Measurements from ENCODE around the gene GLB1L. TPM values are rescaled to one million over a fixed set of nuclear protein-coding genes. Genes with fewer than 3 reads are reported as not detected.
A peak's percentile ranks its signal among the peaks of the same experiment; 100 is the strongest.

GLB1L gene
- polyA plus RNA-seq, 1 of the 3 experiments (the other 2 are of a cell fraction) = 11.7 TPM

DNA sequence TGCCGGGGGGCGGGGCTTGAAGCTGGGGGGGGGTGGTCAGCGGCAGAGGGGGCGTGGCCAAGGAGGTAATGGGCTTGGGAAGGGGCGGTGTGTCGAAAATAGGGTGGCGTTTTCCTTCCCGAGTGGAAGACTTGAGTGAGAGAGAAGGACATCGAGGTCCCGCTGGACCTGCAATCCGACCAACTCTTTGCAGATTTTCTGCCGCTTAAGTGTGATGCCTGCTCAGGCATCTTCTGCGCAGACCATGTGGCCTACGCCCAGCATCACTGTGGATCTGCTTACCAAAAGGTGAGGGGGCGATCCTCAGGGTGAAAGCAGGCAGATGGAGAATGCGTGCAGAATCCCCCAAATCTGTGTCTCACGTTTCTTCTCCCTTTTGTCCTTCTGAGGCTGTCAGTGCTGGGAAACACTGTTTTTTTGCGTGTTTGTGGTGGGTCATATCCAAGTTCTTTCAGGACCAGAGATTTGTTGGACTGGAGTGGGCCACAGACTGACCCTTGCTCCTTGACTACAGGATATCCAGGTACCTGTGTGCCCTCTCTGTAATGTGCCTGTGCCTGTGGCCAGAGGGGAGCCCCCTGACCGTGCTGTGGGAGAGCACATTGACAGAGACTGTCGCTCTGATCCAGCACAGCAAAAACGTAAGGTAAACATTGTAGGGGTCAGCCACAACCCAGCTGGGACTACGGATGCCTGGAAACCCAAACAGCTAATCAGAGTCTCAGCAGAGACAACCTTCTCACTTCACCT lies 37.9 kb downstream of the GLB1L start:
- TF ChIP-seq MEF2A (IDR thresholded peaks at IDR 0.05; ENCODE audit: borderline replicate concordance, low read depth) (no peak), MXI1 (IDR thresholded peaks at IDR 0.05; ENCODE audit: low read depth, low read length) (peak; percentile 86), NRF1 (IDR thresholded peaks at IDR 0.05; ENCODE audit: low read depth, low read length) (peak; percentile 28; the same call in 1 of the 2 replicates), EP300 (IDR thresholded peaks at IDR 0.05; ENCODE audit: borderline replicate concordance in 1 of 2, low read depth in 1 of 2, low read length in 1 of 2) (no peak)
- TF ChIP-seq, protein P1, sequence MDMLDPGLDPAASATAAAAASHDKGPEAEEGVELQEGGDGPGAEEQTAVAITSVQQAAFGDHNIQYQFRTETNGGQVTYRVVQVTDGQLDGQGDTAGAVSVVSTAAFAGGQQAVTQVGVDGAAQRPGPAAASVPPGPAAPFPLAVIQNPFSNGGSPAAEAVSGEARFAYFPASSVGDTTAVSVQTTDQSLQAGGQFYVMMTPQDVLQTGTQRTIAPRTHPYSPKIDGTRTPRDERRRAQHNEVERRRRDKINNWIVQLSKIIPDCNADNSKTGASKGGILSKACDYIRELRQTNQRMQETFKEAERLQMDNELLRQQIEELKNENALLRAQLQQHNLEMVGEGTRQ (IDR thresholded peaks at IDR 0.05; ENCODE audit: borderline replicate concordance, low read depth, low read length) = no peak
- TF ChIP-seq, protein P2, sequence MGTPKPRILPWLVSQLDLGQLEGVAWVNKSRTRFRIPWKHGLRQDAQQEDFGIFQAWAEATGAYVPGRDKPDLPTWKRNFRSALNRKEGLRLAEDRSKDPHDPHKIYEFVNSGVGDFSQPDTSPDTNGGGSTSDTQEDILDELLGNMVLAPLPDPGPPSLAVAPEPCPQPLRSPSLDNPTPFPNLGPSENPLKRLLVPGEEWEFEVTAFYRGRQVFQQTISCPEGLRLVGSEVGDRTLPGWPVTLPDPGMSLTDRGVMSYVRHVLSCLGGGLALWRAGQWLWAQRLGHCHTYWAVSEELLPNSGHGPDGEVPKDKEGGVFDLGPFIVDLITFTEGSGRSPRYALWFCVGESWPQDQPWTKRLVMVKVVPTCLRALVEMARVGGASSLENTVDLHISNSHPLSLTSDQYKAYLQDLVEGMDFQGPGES (IDR thresholded peaks at IDR 0.05; ENCODE audit: low read depth, low read length) = no peak
- no peaks in the 10 kb centered on the region for H3K79me2 ChIP-seq (ENCODE audit: insufficient read depth)
- H2AFZ ChIP-seq (ENCODE audit: low read depth) = peak overlapping the region; percentile 17; the same call in 1 of the 2 replicates
- ChIA-PET CTCF (interaction anchor here (0.6 to 4.0 kb wide), 4 partner anchors 10 to 81 kb away, joined by 3 to 26 read pairs (median 12); partner anchors contain the start of genes ABCB6, CNPPD1 and SLC23A3), POLR2A (interaction anchor here (1.2 to 4.6 kb wide), 4 partner anchors 10 to 333 kb away, joined by 4 to 52 read pairs (median 8); partner anchors contain the start of genes ABCB6, GLB1L and STK16)
- DNase-seq = no peak
- peak overlapping the region; percentile 69 for H3K4me3 ChIP-seq (ENCODE audit: low read depth in 2 of 2, low read length in 1 of 2)
- peak overlapping the region; percentile 17; the same call in 1 of the 2 replicates for H3K9ac ChIP-seq
- H3K27ac ChIP-seq (ENCODE audit: low read depth in 2 of 2, low read length in 1 of 2) = peak overlapping the region; percentile 67 to 83; a peak in 3 of 4 replicates
- H3F3A ChIP-seq (replicated peaks; ENCODE audit: insufficient read depth) = peaks cover 15% of the 10 kb centered on the region
- 23% methylated on average over 19 of the region's 22 CpGs for WGBS (ENCODE audit: low lambda C conversion rate)
- H3K27me3 ChIP-seq (ENCODE audit: insufficient read depth) = no peaks in the 10 kb centered on the region
- H3K36me3 ChIP-seq (replicated peaks in 1 of 2; ENCODE audit: control insufficient read depth in 1 of 2, insufficient read depth in 2 of 2, low read length in 1 of 2) = peaks cover 9 to 26% of the 10 kb centered on the region in 2 experiments
- peak overlapping the region; percentile 86 for H3K4me2 ChIP-seq
- H3K9me2 ChIP-seq = no peaks in the 10 kb centered on the region
- no peaks in the 10 kb centered on the region for H3K9me3 ChIP-seq
- H4K20me1 ChIP-seq (ENCODE audit: insufficient read depth) = no peaks in the 10 kb centered on the region
- H3K4me1 ChIP-seq (ENCODE audit: control insufficient read depth in 1 of 2, insufficient read depth in 2 of 2, low read depth in 1 of 2, low read length in 1 of 2) = peaks cover 13 to 20% of the 10 kb centered on the region in 2 experiments; a peak in 3 of 4 replicates

DNA sequence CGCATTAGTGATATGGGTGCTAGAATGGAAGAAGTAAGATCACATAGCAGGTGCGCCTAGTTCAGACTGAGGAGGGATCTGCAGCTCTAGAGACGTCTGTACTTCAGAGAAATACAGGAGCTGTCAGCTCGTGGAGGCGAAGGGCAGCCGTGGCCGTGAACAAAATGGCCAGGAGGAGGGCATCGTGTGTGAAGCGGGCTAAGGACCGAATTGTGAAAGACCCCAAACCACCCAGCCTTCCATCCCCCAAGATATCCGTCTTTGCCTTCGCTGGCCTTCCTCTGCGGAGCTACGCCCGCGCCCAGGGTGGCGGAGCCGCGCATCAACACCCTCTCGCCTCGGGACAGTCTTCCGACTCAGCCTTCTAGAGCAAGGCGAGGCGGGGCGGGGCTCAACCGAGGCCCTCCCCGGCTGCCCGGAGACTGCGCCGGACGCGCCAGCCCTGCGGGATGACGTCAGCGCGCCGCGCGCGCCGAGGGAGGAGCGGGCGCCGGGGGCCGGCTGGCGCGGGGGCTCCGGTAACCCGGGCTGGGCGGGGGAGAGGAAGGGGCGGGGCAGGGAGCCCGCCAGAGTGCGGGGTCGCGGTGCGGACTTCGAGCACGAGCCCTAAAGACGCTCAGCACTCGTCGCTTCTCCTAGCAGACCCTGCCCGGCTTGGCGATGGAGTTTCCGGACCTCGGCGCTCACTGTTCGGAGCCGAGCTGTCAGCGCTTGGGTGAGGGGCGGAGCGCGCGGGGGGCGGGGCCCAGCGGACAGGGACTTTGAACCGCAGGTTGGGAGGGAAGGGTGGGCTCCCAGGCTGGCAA lies 38.7 kb downstream of the GLB1L start, which contains the start of gene ZFAND2B:
ZFAND2B (plus strand) TSS at position 455 of the 806 bp plus-strand sequence; CDS start at position 661, 206 bp downstream.
- peak within 1 kb of the TSS; percentile 67 to 93; a peak in 3 of 4 replicates for H3K27ac ChIP-seq (ENCODE audit: low read depth in 2 of 2, low read length in 1 of 2)
- H3K4me3 ChIP-seq (ENCODE audit: low read depth in 2 of 2, low read length in 1 of 2) = peak within 1 kb of the TSS; percentile 69
- peak within 1 kb of the TSS; percentile 50; the same call in 1 of the 2 replicates for H3K9ac ChIP-seq
- H3K9me2 ChIP-seq = no peaks in the 10 kb centered on the region
- H3F3A ChIP-seq (replicated peaks; ENCODE audit: insufficient read depth) = peaks cover 15% of the 10 kb centered on the region
- H3K4me2 ChIP-seq = peak within 1 kb of the TSS; percentile 86
- H2AFZ ChIP-seq (ENCODE audit: low read depth) = peak within 1 kb of the TSS; percentile 59
- peak; percentile 99 for DNase-seq
- POLR2A ChIA-PET = interaction anchor here (0.6 to 4.6 kb wide), 9 partner anchors 11 to 423 kb away, joined by 3 to 52 read pairs (median 4); partner anchors contain the start of genes ABCB6, CNPPD1, GLB1L and STK16
- H3K4me1 ChIP-seq (ENCODE audit: control insufficient read depth in 1 of 2, insufficient read depth in 2 of 2, low read depth in 1 of 2, low read length in 1 of 2) = peaks cover 13 to 20% of the 10 kb centered on the region in 2 experiments; a peak in 3 of 4 replicates
- H3K27me3 ChIP-seq (ENCODE audit: insufficient read depth) = no peaks in the 10 kb centered on the region
- CTCF ChIA-PET = interaction anchor here (0.6 to 4.0 kb wide), 7 partner anchors 11 to 182 kb away, joined by 3 to 26 read pairs (median 5); partner anchors contain the start of genes ABCB6, CNPPD1 and SLC23A3
- no peaks in the 10 kb centered on the region for H3K79me2 ChIP-seq (ENCODE audit: insufficient read depth)
- H4K20me1 ChIP-seq (ENCODE audit: insufficient read depth) = no peaks in the 10 kb centered on the region
- 3% methylated on average over 15 of the region's 76 CpGs for WGBS (ENCODE audit: low lambda C conversion rate)
- peaks cover 9 to 26% of the 10 kb centered on the region in 2 experiments for H3K36me3 ChIP-seq (replicated peaks in 1 of 2; ENCODE audit: control insufficient read depth in 1 of 2, insufficient read depth in 2 of 2, low read length in 1 of 2)
- H3K9me3 ChIP-seq = no peaks in the 10 kb centered on the region
- TF ChIP-seq, protein P3, sequence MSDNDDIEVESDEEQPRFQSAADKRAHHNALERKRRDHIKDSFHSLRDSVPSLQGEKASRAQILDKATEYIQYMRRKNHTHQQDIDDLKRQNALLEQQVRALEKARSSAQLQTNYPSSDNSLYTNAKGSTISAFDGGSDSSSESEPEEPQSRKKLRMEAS (IDR thresholded peaks at IDR 0.05; ENCODE audit: low read depth) = peak; percentile 77; the same call in 1 of the 2 replicates
- TF ChIP-seq RAD21 (IDR thresholded peaks at IDR 0.05; ENCODE audit: low read length) (0 out of 2 replicates have a peak, but pooled peaks have one; percentile 2), POLR2AphosphoS5 (IDR thresholded peaks at IDR 0.05; ENCODE audit: low read depth, low read length) (peak; percentile 97), YY1 (IDR thresholded peaks at IDR 0.05; ENCODE audit: low read depth) (no peak), GABPA (IDR thresholded peaks at IDR 0.05; ENCODE audit: low read depth) (0 out of 2 replicates have a peak, but pooled peaks have one; percentile 29), ELF1 (IDR thresholded peaks at IDR 0.05) (no peak), MXI1 (IDR thresholded peaks at IDR 0.05; ENCODE audit: low read depth, low read length) (peak; percentile 75), TEAD4 (IDR thresholded peaks at IDR 0.05; ENCODE audit: borderline replicate concordance, insufficient read depth) (no peak), TAF1 (IDR thresholded peaks at IDR 0.05; ENCODE audit: borderline replicate concordance, low read depth, low read length) (peak; percentile 86), EZH2phosphoT487 (IDR thresholded peaks at IDR 0.05; ENCODE audit: borderline replicate concordance, low read depth) (no peak), NRF1 (IDR thresholded peaks at IDR 0.05; ENCODE audit: low read depth, low read length) (peak; percentile 78)
- TF ChIP-seq, protein P4, sequence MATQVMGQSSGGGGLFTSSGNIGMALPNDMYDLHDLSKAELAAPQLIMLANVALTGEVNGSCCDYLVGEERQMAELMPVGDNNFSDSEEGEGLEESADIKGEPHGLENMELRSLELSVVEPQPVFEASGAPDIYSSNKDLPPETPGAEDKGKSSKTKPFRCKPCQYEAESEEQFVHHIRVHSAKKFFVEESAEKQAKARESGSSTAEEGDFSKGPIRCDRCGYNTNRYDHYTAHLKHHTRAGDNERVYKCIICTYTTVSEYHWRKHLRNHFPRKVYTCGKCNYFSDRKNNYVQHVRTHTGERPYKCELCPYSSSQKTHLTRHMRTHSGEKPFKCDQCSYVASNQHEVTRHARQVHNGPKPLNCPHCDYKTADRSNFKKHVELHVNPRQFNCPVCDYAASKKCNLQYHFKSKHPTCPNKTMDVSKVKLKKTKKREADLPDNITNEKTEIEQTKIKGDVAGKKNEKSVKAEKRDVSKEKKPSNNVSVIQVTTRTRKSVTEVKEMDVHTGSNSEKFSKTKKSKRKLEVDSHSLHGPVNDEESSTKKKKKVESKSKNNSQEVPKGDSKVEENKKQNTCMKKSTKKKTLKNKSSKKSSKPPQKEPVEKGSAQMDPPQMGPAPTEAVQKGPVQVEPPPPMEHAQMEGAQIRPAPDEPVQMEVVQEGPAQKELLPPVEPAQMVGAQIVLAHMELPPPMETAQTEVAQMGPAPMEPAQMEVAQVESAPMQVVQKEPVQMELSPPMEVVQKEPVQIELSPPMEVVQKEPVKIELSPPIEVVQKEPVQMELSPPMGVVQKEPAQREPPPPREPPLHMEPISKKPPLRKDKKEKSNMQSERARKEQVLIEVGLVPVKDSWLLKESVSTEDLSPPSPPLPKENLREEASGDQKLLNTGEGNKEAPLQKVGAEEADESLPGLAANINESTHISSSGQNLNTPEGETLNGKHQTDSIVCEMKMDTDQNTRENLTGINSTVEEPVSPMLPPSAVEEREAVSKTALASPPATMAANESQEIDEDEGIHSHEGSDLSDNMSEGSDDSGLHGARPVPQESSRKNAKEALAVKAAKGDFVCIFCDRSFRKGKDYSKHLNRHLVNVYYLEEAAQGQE (IDR thresholded peaks at IDR 0.05; ENCODE audit: low read depth, low read length) = 0 out of 2 replicates have a peak, but pooled peaks have one; percentile 32
